GM12874 (cell line): ENCODE results near the gene P3H2.

Experiments used
- TF ChIP-seq, protein P1 (sequence below): IDR thresholded peaks from 2 replicates; pipeline ENCODE4 v1.5.1; 2011; ENCODE audit warnings: low read depth, mild to moderate bottlenecking, control low read depth, low read length, moderate library complexity; ENCODE audit not compliant: insufficient read depth

Gene P3H2

DNA sequence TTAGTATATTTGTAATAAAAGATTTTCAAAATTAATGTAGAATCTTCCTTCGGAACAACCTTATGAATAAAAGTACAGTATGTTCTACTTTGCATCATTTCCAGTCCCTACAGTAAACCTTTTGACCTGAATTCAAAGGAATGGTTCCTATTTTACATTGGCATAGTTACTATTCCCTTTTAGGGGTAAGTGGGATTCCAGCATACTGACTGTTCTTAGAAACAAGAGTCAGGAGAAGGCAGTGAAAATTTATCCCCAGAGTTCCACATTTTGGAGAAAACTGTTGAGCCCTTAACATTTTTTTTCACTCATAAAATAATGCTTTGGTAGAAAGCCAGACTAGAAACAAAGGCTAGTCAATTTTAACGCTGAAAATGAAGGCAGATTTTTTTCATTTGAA is 78.1 kb downstream of the P3H2 start:
- TF ChIP-seq, protein P1, sequence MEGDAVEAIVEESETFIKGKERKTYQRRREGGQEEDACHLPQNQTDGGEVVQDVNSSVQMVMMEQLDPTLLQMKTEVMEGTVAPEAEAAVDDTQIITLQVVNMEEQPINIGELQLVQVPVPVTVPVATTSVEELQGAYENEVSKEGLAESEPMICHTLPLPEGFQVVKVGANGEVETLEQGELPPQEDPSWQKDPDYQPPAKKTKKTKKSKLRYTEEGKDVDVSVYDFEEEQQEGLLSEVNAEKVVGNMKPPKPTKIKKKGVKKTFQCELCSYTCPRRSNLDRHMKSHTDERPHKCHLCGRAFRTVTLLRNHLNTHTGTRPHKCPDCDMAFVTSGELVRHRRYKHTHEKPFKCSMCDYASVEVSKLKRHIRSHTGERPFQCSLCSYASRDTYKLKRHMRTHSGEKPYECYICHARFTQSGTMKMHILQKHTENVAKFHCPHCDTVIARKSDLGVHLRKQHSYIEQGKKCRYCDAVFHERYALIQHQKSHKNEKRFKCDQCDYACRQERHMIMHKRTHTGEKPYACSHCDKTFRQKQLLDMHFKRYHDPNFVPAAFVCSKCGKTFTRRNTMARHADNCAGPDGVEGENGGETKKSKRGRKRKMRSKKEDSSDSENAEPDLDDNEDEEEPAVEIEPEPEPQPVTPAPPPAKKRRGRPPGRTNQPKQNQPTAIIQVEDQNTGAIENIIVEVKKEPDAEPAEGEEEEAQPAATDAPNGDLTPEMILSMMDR = no peak

DNA sequence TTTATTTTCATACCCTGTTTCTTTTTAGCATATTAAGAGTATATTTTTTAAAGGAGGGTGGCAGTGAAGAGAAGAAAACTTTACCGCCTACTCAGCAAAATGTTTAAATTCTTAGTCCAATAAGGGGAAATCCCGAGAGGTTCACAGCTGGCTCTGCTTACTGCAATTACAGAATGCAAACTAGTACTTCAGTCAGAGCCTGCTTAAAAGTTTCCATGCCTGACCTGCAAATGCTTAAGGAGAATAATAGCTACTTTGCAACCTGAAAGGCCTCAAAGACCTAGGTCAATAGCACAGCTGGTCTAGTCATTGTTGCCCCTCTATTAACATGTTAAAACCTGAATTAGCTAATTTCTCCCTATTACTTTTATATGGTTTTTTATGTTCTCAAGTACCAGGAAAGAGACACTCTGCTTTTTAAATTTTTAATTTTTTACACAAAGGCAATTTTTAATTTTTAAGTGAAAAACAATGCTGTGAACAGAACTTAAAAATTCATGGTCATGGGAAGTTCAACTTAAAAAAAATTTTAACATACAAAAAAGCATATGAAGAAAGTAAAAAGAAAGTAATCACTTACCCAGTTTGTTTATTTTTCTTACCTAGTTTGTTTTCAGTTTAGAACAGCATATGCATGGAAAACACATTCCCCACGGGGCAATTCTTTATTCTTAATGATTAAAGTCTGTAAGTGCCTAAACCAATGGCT is 79.2 kb downstream of the P3H2 start:
- TF ChIP-seq, protein P1 = no peak

DNA sequence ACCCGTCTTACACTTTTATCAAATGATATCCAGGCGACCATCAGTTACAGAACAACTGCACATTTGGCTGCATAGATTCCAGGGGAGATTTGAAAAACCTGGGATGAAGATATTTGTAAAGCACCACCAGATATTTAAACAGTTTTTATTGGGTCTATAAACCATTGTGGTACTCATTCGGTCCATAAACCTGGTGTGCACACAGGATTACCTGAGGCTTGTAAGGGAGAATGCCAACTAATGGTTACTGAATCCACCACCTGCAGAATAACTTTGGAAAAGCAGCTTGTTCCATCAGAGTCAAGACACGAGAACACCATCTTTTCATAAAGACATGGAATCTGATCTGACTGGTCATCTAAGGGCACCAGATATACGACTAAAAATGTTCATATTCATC is 80.6 kb downstream of the P3H2 start:
- TF ChIP-seq, protein P1 = no peak

DNA sequence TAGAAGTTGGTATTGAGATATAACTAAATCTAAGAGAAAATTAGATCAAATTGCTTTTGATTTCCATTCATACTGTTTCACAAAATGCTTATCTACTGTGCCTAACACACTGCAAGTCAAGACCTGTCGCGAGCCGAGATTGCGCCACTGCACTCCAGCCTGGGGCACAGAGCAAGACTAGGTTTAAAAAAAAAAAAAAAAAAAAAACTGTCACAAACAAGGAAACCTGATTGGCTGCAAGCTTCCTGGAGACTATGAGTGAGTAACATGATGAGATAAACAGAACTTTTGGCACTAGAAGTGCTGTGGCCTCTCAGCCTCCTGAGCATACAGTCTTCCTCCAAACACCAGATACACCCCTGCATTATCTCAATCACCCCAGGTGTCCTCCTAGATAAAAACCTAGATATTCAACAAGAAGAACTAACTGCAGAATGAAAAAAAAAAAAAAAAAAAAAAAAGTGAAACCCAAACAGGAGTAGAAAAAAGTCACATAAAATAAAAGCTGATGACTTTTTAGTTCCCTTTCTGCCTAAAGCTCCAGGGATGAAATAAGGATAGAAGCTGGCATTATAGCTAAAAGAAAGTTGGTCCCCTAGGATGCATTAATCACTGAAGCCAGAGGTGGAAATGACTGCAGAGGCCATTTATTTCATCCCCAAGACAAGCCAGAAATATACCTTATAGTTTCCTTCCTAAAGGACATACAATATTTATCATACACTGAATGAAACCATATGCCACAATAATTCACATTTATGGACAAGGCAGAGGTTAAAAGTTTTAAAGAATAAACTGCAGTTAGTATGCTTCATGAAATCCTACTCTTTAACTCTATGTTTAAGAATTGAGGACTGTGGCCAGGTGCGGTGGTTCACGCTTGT is 82.4 kb downstream of the P3H2 start:
- TF ChIP-seq, protein P1 = no peak

DNA sequence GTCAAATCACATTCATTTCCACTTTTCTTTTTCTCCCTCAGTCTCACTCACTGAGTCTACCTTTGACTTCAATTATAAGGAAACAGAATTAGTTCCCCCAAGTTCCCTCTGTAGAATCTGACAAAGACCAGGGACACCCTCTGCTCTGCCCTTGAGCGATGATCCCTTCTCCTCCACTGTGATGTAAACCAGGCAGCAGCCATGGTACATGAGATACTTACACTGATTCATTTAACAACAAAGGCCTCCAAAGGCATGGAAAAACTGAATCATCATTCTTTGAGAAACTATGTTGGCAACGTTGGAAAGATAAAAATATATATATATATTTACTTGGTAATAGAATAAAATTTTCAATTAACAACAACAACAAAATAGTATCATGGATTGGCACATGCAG is 84.1 kb downstream of the P3H2 start:
- TF ChIP-seq, protein P1 = no peak

DNA sequence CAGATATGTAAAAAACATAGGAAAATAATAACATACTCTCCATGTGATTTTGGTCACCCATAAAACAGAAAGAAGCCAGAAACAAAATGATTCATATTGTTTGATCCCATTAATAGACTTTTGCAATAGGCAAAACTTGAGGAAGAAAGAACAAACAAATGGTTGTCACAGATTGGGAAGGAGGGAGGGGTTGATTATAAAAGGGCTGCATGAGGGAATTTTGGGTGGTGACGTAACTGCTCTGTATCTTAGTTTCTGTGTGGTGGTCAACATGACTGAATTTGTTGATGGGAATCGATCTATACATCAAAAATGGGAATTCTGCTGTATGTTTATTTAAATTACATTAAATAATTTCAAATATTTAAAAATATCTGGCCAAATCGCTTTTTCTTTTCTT is 86.3 kb downstream of the P3H2 start:
- TF ChIP-seq, protein P1 = no peak

DNA sequence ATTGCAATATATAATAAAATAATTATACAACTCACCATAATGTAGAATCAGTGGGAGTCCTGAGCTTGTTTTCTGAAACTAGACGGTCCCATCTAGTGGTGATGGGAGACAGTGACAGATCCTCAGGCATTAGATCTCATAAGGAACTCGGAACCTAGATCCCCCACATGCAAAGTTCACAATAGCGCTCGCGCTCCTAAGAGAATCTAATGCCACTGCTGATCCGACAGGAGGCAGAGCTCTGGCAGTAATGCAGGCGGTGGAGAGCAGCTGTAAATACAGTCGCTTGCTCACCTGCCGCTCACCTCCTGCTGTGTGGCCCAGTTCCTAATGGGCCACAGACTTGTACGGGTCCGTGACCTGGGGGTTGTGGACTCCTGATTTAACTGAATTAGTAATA is 87.8 kb downstream of the P3H2 start:
- TF ChIP-seq, protein P1 = no peak
